ENCODE results near the gene HELLS.

Gene HELLS

DNA sequence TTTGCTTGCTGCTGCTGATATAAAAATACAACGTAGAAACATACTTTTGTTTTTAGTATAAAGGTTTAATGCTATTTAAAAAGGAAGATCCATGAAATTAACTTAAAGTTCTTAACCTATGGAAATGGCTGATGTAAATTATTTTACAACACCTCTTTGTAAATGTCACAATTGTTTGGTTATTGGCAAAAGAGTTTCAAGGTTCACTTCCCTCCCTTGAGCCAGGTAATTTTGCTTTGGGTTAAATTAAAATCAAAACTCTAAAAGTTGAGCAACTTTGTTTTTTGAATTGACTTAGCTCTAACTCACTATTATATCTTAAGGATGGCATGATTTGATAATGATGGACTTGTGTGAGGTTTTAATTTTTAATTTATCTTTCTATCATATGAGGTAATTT lies 98.8 kb downstream of the HELLS start:
- no peak overlapping the region for H3K4me3 ChIP-seq (ENCODE audit: low read length)
- DNase-seq (ENCODE audit: low read depth) = no peak
- no peak for TF ChIP-seq CTCF (conservative IDR thresholded peaks at IDR 0.05; ENCODE audit: low read length)

GRCh38 chr10:94645285-94645684 lies 99.7 kb downstream of the HELLS start:
- no peak for DNase-seq (ENCODE audit: low read depth)
- no peak for TF ChIP-seq CTCF (conservative IDR thresholded peaks at IDR 0.05; ENCODE audit: low read length)
- no peak overlapping the region for H3K4me3 ChIP-seq (ENCODE audit: low read length)

All from AG10803 (cell line).